Colonic mucosa (tissue), 4 donors: ENCODE results near the gene IFI27. TPM values are rescaled to one million over a fixed set of nuclear protein-coding genes. Genes with fewer than 3 reads are reported as not detected.

Experiments used
- DNase-seq: peaks from one replicate; pipeline ENCODE4 v3.0.0-alpha.2; 2020
- H3K27ac ChIP-seq: fragments of 200-600 bp; one replicate; pipeline ENCODE4 v1.8.0; 2021
- H3K27me3 ChIP-seq: fragments of 200-600 bp; one replicate; pipeline ENCODE4 v1.8.0; 2021
- H3K36me3 ChIP-seq: fragments of 200-600 bp; one replicate; pipeline ENCODE4 v1.8.0; 2021
- H3K4me1 ChIP-seq: fragments of 200-600 bp; one replicate; pipeline ENCODE4 v1.8.0; 2021; ENCODE audit warnings: mild to moderate bottlenecking
- H3K4me3 ChIP-seq: fragments of 200-600 bp; one replicate; pipeline ENCODE4 v1.8.0; 2021
- H3K9ac ChIP-seq, 2 donors: one replicate each; pipeline ENCODE4 v1.7.0; 2013; ENCODE audit warnings: control low read depth in 2 of 2, low read depth in 2 of 2, low read length in 2 of 2
- H3K9me3 ChIP-seq: fragments of 200-600 bp; one replicate; pipeline ENCODE4 v1.8.0; 2021
- CTCF ChIP-seq: fragments of 200-600 bp; IDR thresholded peaks from one replicate; pipeline ENCODE4 v1.8.0; 2022; ENCODE audit warnings: antibody characterized with exemption, mild to moderate bottlenecking
- intact Hi-C: fragments of 100-400 bp; cut with DNase I; formaldehyde crosslinking; loops from one replicate; pipeline ENCODE4 v1.14.1; 2022
- total RNA-seq, 2 donors: library from RNA; stranded (reverse); fragmentation: NEBNext Ultra II Directional in 1 of 2; extraction: Animal tissue kit (Norgen Biotek cat#: 25700) in 1 of 2; gene quantifications; one replicate each; pipeline ENCODE4 v1.2.1, GENCODE V29; 2021
- donor health status: healthy.
- donor health status: DM: no; HTN: no; CAD: no.
- donor health status: DM: no; HTN: no; CAD: no.

Gene IFI27
- total RNA-seq, 2 donors from 2014 or later: 219 to 709 TPM

GRCh38 chr14:94143239-94143638 lies 32.7 kb downstream of the IFI27 start:
- Histone ChIP-seq H3K9ac (no peak overlapping the region), H3K4me1 (no peaks in the 10 kb centered on the region), H3K27ac (no peak overlapping the region), H3K36me3 (no peaks in the 10 kb centered on the region), H3K4me3 (no peak overlapping the region), H3K9me3 (no peaks in the 10 kb centered on the region), H3K27me3 (no peaks in the 10 kb centered on the region)
- intact Hi-C loops: no loop called here
- no peak for TF ChIP-seq CTCF
- no peak for DNase-seq

GRCh38 chr14:94143711-94144110 lies 33.2 kb downstream of the IFI27 start:
- intact Hi-C loops: no loop called here
- no peak for TF ChIP-seq CTCF

GRCh38 chr14:94144765-94145164 lies 34.2 kb downstream of the IFI27 start:
- TF ChIP-seq CTCF: no peak
- intact Hi-C loops: no loop called here
- no peak for DNase-seq

More at GRCh38 chr14:94143711-94144110, 33.2 kb downstream of the IFI27 start:
- DNase-seq: no peak
- Histone ChIP-seq H3K4me3 (no peak overlapping the region), H3K27ac (no peak overlapping the region), H3K27me3 (no peaks in the 10 kb centered on the region), H3K36me3 (no peaks in the 10 kb centered on the region), H3K9ac (no peak overlapping the region), H3K4me1 (no peaks in the 10 kb centered on the region), H3K9me3 (no peaks in the 10 kb centered on the region)

GRCh38 chr14:94145902-94146527 lies 35.5 kb downstream of the IFI27 start:
- Histone ChIP-seq H3K27me3 (no peaks in the 10 kb centered on the region), H3K4me3 (no peak overlapping the region), H3K36me3 (no peaks in the 10 kb centered on the region), H3K9ac (no peak overlapping the region), H3K9me3 (no peaks in the 10 kb centered on the region), H3K27ac (no peak overlapping the region), H3K4me1 (no peaks in the 10 kb centered on the region)
- TF ChIP-seq CTCF: no peak
- intact Hi-C loops: no loop called here
- DNase-seq: no peak

More at GRCh38 chr14:94144765-94145164, 34.2 kb downstream of the IFI27 start:
- H3K27me3 ChIP-seq: no peaks in the 10 kb centered on the region
- H3K4me1 ChIP-seq: no peaks in the 10 kb centered on the region
- no peak overlapping the region for H3K27ac ChIP-seq
- no peaks in the 10 kb centered on the region for H3K36me3 ChIP-seq
- no peak overlapping the region for H3K9ac ChIP-seq
- H3K9me3 ChIP-seq: no peaks in the 10 kb centered on the region
- H3K4me3 ChIP-seq: no peak overlapping the region

GRCh38 chr14:94152676-94153075 lies 42.1 kb downstream of the IFI27 start:
- DNase-seq: no peak
- intact Hi-C loops: no loop called here
- TF ChIP-seq CTCF: no peak

More at GRCh38 chr14:94152676-94153075, 42.1 kb downstream of the IFI27 start:
- H3K9ac ChIP-seq: no peak overlapping the region
- H3K4me3 ChIP-seq: no peak overlapping the region
- H3K27me3 ChIP-seq: no peaks in the 10 kb centered on the region
- no peaks in the 10 kb centered on the region for H3K36me3 ChIP-seq
- H3K27ac ChIP-seq: no peak overlapping the region
- no peaks in the 10 kb centered on the region for H3K9me3 ChIP-seq
- H3K4me1 ChIP-seq: no peaks in the 10 kb centered on the region
